Lower leg skin (tissue), 4 donors: ENCODE measurements around the gene HBB. TPM values are rescaled to one million over a fixed set of nuclear protein-coding genes. Genes with fewer than 3 reads are reported as not detected.

Experiments
- DNase-seq, 2 donors: peaks; one replicate each; pipeline ENCODE4 v3.0.0-alpha.2; 2019; ENCODE audit warnings: low spot score in 2 of 2
- H3K4me3 ChIP-seq: fragments of 200-600 bp; sonication (generic); 2 replicates; pipeline ENCODE4 v1.5.1; 2017; ENCODE audit warnings: mild to moderate bottlenecking, low read depth; ENCODE audit not compliant: poor library complexity, severe bottlenecking
- CTCF ChIP-seq, 3 donors: fragments of 450-650 bp; IDR thresholded peaks; one replicate each; pipeline ENCODE4 v1.5.1; 2016; ENCODE audit warnings: antibody characterized with exemption in 3 of 3, mild to moderate bottlenecking in 3 of 3, moderate library complexity in 2 of 3
- POLR2A ChIP-seq, 2 donors: fragments of 450-650 bp; IDR thresholded peaks; one replicate each; pipeline ENCODE4 v1.6.1; 2016 to 2017; ENCODE audit warnings: antibody characterized with exemption in 2 of 2, mild to moderate bottlenecking in 1 of 2, moderate library complexity in 1 of 2
- WGBS, 2 donors: methylation state at CpG; one replicate each; pipeline ENCODE4 v1.1.5; 2018; 5-methylcytosine and 5-hydroxymethylcytosine counted together
- intact Hi-C: fragments of 100-400 bp; cut with DNase I; formaldehyde crosslinking; loops from one replicate; pipeline ENCODE4 v1.15.0; 2023; ENCODE audit warnings: low total_unique reads
- total RNA-seq, 4 donors: library from RNA; depleted of rRNA; stranded (reverse); fragments of >200 nt; gene quantifications; one replicate each; pipeline ENCODE4 v1.1.0, GENCODE V29; 2016

The HBB gene
- total RNA-seq, 4 donors from 2014 or later: 0.56 to 65.8 (median 13.1) TPM

GRCh38 chr11:5210376-5210885 is 16.4 kb downstream of the HBB start:
- intact Hi-C loops: no loop called here
- DNase-seq: no peak
- 63 to 67% methylated on average over 7 of the region's 7 CpGs for WGBS, 2 donors

GRCh38 chr11:5204787-5205186 is 22.1 kb downstream of the HBB start:
- WGBS, 2 donors: 16 to 30% methylated on average over 1 of the region's 1 CpG
- intact Hi-C loops: no loop called here

More at GRCh38 chr11:5210376-5210885, 16.4 kb downstream of the HBB start:
- TF ChIP-seq CTCF (IDR thresholded peaks at IDR 0.05): no peak
- no peak for TF ChIP-seq POLR2A (IDR thresholded peaks at IDR 0.05)
- no peak overlapping the region for H3K4me3 ChIP-seq

GRCh38 chr11:5203366-5203765 is 23.5 kb downstream of the HBB start:
- WGBS, 2 donors: 69 to 70% methylated on average over 2 of the region's 2 CpGs
- TF ChIP-seq CTCF (IDR thresholded peaks at IDR 0.05): no peak
- no peak for TF ChIP-seq POLR2A (IDR thresholded peaks at IDR 0.05)
- no peak overlapping the region for H3K4me3 ChIP-seq
- intact Hi-C loops: no loop called here
- DNase-seq: no peak

More at GRCh38 chr11:5204787-5205186, 22.1 kb downstream of the HBB start:
- DNase-seq: no peak
- no peak overlapping the region for H3K4me3 ChIP-seq
- TF ChIP-seq POLR2A (IDR thresholded peaks at IDR 0.05): no peak
- no peak for TF ChIP-seq CTCF (IDR thresholded peaks at IDR 0.05)

GRCh38 chr11:5200582-5200981 is 26.3 kb downstream of the HBB start, which contains the start of gene OR51V1:
Gene OR51V1 (minus strand): TSS chr11:5200682. CDS start chr11:5200682, 0 bp downstream.
- intact Hi-C loops: no loop called here
- no peak within 1 kb of the TSS for H3K4me3 ChIP-seq
- 30 to 61% methylated on average over 1 of the region's 1 CpG for WGBS, 2 donors
- DNase-seq: no peak
- no peak for TF ChIP-seq CTCF (IDR thresholded peaks at IDR 0.05)
- TF ChIP-seq POLR2A (IDR thresholded peaks at IDR 0.05): no peak

GRCh38 chr11:5198285-5198684 is 28.6 kb downstream of the HBB start:
- intact Hi-C loops: no loop called here
- TF ChIP-seq POLR2A (IDR thresholded peaks at IDR 0.05) (no peak), CTCF (IDR thresholded peaks at IDR 0.05) (no peak)

GRCh38 chr11:5197536-5197935 is 29.3 kb downstream of the HBB start:
- intact Hi-C loops: no loop called here
- 62 to 69% methylated on average over 3 of the region's 3 CpGs for WGBS, 2 donors

More at GRCh38 chr11:5198285-5198684, 28.6 kb downstream of the HBB start:
- no peak overlapping the region for H3K4me3 ChIP-seq
- no peak for DNase-seq

More at GRCh38 chr11:5197536-5197935, 29.3 kb downstream of the HBB start:
- no peak for TF ChIP-seq POLR2A (IDR thresholded peaks at IDR 0.05)
- no peak for TF ChIP-seq CTCF (IDR thresholded peaks at IDR 0.05)
- H3K4me3 ChIP-seq: no peak overlapping the region
- DNase-seq: no peak
